ENCODE results near the gene ALKBH7. TPM values are rescaled to one million over a fixed set of nuclear protein-coding genes. Genes with fewer than 3 reads are reported as not detected.

ALKBH7 gene
- polyA plus RNA-seq, 3 donors = 20.9 to 109 (median 86.0) TPM

- DNase-seq = no peak
- no peaks in the 10 kb centered on the region for H4K20me1 ChIP-seq (ENCODE audit: insufficient read depth, low read length)
- no peak within 1 kb of the TSS for H3K27ac ChIP-seq (ENCODE audit: low read depth in 1 of 2, low read length in 2 of 2)
- H2AFZ ChIP-seq (ENCODE audit: insufficient read depth, low read depth, low read length, poor library complexity, severe bottlenecking) = no peak within 1 kb of the TSS
- no peak within 1 kb of the TSS for H3K4me2 ChIP-seq (replicated peaks; ENCODE audit: extremely low read depth, low read length, poor library complexity, severe bottlenecking)
- 93% methylated on average over 16 of the region's 17 CpGs for WGBS (ENCODE audit: insufficient coverage)
- H3K79me2 ChIP-seq (ENCODE audit: insufficient read depth, low read length) = no peaks in the 10 kb centered on the region
- H3K27me3 Mint-ChIP-seq (ENCODE audit: low read depth in 3 of 3) = peaks cover 0 to 4% (median 3%) of the 10 kb centered on the region in 3 donors
- no peaks in the 10 kb centered on the region for H3K36me3 ChIP-seq (replicated peaks in 1 of 2; ENCODE audit: control insufficient read depth in 1 of 2, insufficient read depth in 2 of 2, low read length in 2 of 2)
- no peak within 1 kb of the TSS for H3K4me3 Mint-ChIP-seq
- no peaks in the 10 kb centered on the region for H3K4me1 ChIP-seq (ENCODE audit: control insufficient read depth in 1 of 2, insufficient read depth in 2 of 2, low read length in 2 of 2)
- H3K4me1 Mint-ChIP-seq = no peaks in the 10 kb centered on the region
- no peaks in the 10 kb centered on the region for H3K27me3 ChIP-seq (ENCODE audit: control insufficient read depth in 2 of 2, insufficient read depth in 2 of 2, low read length in 2 of 2)
- no peak within 1 kb of the TSS for H3K4me3 ChIP-seq (replicated peaks in 1 of 3; ENCODE audit: low read depth in 2 of 3, low read length in 3 of 3)
- H3K9ac ChIP-seq (ENCODE audit: insufficient read depth, low read length, poor library complexity, severe bottlenecking) = no peak within 1 kb of the TSS
- no peaks in the 10 kb centered on the region for H3K9me3 Mint-ChIP-seq
- TF ChIP-seq, protein P1, sequence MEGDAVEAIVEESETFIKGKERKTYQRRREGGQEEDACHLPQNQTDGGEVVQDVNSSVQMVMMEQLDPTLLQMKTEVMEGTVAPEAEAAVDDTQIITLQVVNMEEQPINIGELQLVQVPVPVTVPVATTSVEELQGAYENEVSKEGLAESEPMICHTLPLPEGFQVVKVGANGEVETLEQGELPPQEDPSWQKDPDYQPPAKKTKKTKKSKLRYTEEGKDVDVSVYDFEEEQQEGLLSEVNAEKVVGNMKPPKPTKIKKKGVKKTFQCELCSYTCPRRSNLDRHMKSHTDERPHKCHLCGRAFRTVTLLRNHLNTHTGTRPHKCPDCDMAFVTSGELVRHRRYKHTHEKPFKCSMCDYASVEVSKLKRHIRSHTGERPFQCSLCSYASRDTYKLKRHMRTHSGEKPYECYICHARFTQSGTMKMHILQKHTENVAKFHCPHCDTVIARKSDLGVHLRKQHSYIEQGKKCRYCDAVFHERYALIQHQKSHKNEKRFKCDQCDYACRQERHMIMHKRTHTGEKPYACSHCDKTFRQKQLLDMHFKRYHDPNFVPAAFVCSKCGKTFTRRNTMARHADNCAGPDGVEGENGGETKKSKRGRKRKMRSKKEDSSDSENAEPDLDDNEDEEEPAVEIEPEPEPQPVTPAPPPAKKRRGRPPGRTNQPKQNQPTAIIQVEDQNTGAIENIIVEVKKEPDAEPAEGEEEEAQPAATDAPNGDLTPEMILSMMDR (IDR thresholded peaks at IDR 0.05) = no peak
- no peaks in the 10 kb centered on the region for H3K36me3 Mint-ChIP-seq
- no peaks in the 10 kb centered on the region for H3K9me3 ChIP-seq (replicated peaks in 1 of 2; ENCODE audit: control insufficient read depth in 1 of 2, insufficient read depth in 1 of 2, low read length in 2 of 2)
- H3K27ac Mint-ChIP-seq = no peak within 1 kb of the TSS
- intact Hi-C loops (cut with micrococcal nuclease) = no loop called here
Observed at GRCh38 chr19:6333439-6333838, 39.2 kb upstream of the ALKBH7 start, which contains the start of gene ACER1. TSS of gene ACER1 (minus strand) at chr19:6333612. CDS start at chr19:6333551, 61 bp downstream.

DNA sequence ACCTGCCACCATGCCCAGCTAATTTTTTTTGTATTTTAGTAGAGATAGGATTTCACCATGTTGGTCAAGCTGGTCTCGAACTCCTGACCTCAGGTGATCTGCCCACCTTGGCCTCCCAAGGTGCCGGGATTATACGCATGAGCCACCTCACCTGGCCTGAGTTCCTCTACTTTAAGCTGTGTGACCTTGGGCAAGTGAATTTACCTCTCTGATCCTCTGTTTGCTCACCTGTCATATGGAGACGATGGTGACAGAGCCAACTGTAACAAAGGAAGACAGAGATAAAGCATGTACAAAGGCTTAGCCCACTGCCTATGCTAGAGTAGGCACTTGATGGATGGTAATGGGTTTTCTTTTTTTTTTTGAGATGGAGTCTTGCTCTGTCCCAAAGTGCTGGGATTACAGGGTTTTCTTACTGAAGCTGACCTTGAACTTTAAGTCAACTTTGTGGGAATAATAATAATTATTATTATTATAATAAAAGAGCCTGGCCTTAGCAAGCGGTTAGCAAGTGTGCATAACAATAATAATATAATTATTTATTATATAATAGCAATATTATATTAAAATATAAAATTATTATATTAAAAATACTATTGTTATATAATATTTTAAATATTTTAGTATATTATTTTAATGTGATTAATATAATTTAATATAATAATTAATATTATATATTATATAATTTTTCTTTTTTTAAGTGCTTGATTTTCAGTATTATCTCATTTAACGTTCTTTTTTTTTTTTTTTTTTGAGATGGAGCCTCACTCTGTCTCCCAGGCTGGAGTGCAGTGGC lies 37.9 kb upstream of the ALKBH7 start:
- no peaks in the 10 kb centered on the region for H4K20me1 ChIP-seq (ENCODE audit: insufficient read depth, low read length)
- H3K36me3 ChIP-seq (replicated peaks in 1 of 2; ENCODE audit: control insufficient read depth in 1 of 2, insufficient read depth in 2 of 2, low read length in 2 of 2) = no peaks in the 10 kb centered on the region
- H3K4me1 Mint-ChIP-seq = no peaks in the 10 kb centered on the region
- no peak overlapping the region for H3K27ac ChIP-seq (ENCODE audit: low read depth in 1 of 2, low read length in 2 of 2)
- no peak for DNase-seq
- TF ChIP-seq, protein P1 (IDR thresholded peaks at IDR 0.05) = no peak
- H3K27ac Mint-ChIP-seq = no peak overlapping the region
- H2AFZ ChIP-seq (ENCODE audit: insufficient read depth, low read depth, low read length, poor library complexity, severe bottlenecking) = no peak overlapping the region
- intact Hi-C loops (cut with micrococcal nuclease) = no loop called here
- WGBS (ENCODE audit: insufficient coverage) = 92% methylated on average over 3 of the region's 6 CpGs
- H3K9ac ChIP-seq (ENCODE audit: insufficient read depth, low read length, poor library complexity, severe bottlenecking) = no peak overlapping the region
- no peaks in the 10 kb centered on the region for H3K79me2 ChIP-seq (ENCODE audit: insufficient read depth, low read length)
- no peak overlapping the region for H3K4me3 Mint-ChIP-seq
- no peak overlapping the region for H3K4me2 ChIP-seq (replicated peaks; ENCODE audit: extremely low read depth, low read length, poor library complexity, severe bottlenecking)
- H3K27me3 ChIP-seq (ENCODE audit: control insufficient read depth in 2 of 2, insufficient read depth in 2 of 2, low read length in 2 of 2) = no peaks in the 10 kb centered on the region
- peaks cover 0 to 5% (median 2%) of the 10 kb centered on the region in 7 donors for H3K9me3 Mint-ChIP-seq
- H3K9me3 ChIP-seq (replicated peaks in 1 of 2; ENCODE audit: control insufficient read depth in 1 of 2, insufficient read depth in 1 of 2, low read length in 2 of 2) = no peaks in the 10 kb centered on the region
- peaks cover 0 to 9% (median 3%) of the 10 kb centered on the region in 3 donors for H3K27me3 Mint-ChIP-seq (ENCODE audit: low read depth in 3 of 3)
- no peaks in the 10 kb centered on the region for H3K36me3 Mint-ChIP-seq
- H3K4me3 ChIP-seq (replicated peaks in 1 of 3; ENCODE audit: low read depth in 2 of 3, low read length in 3 of 3) = no peak overlapping the region
- no peaks in the 10 kb centered on the region for H3K4me1 ChIP-seq (ENCODE audit: control insufficient read depth in 1 of 2, insufficient read depth in 2 of 2, low read length in 2 of 2)

Data from CD14-positive monocyte (primary cell).